GM10266 (cell line): Measurements from ENCODE around the gene GCKR.
A peak's percentile ranks its signal among the peaks of the same experiment; 100 is the strongest.

Experiments
- DNase-seq: peaks from one replicate; pipeline ENCODE4 v3.0.0; 2012; ENCODE audit errors: extremely low spot score
- CTCF ChIP-seq: IDR thresholded peaks from 2 replicates; pipeline ENCODE4 v1.5.1; 2012; ENCODE audit warnings: mild to moderate bottlenecking, low read depth; ENCODE audit not compliant: control insufficient read depth, insufficient read depth; ENCODE audit errors: missing control alignments

Gene GCKR

GRCh38 chr2:27485496-27485895 lies 11.1 kb upstream of the GCKR start:
- no peak for DNase-seq
- TF ChIP-seq CTCF: no peak

DNA sequence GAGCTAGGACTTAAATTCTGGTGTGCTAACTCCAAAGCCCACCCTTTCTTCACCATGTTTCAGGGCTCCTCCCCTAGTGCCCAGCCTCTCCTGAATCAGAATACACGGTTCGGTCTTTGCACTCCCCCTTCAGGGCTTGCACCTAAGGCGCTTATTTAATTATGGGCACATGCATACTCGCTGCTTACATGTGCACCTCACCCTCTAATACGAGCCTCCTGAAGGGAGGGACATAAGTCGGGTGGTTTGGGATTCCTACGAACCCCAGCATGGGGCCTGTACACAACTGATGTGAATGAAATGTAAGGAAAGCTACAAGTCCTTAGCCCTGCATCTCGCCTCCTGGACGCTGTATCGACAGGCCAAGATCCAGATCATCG lies 7.5 kb upstream of the GCKR start:
- TF ChIP-seq CTCF: peak; percentile 10
- no peak for DNase-seq

DNA sequence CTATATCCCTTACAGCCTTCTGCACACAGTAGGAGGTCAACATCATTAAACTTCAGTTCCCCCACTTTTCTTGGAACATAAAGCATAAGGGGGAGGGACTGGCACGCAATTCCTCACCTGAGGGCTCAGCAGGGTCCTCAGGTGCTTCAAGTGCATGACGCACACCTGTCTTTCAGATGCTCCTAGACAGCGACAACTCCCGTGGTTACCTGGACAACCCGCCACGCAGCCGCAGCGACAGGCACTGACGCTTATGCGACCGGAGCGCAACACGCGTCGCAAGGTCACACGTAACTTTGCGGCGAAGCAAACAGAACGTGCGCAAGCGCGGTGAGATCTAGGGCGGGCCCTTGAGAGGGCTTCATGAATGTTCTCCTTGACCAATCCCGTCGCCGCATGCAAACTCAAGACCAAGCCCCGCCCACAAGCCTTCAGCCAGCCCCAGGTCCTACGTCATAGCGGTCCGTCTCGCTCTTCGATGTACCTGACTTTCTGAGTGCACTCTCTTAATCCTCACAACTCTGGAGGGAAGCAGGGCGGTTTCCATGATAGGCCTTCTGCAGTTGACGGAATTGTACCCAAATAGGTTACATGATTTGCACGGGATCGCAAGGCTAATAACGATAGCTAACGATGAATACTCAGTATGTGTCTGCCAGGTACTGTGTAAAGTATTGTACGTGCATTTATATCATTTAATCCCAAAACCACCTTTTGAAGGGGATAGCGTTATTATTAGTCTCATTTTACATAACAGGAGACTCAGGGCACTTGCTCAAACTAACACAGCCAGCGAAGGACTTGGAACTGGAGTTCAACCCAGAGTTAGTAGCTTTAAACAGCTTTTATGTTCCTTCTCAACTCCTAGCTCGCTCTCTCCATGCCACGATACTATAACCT lies 6.9 kb upstream of the GCKR start, which contains the start of gene IFT172:
TSS of gene IFT172 (minus strand) at position 246 of the 900 bp plus-strand sequence. CDS start at position 156, 90 bp downstream.
- TF ChIP-seq CTCF: no peak
- DNase-seq: peak; percentile 98

GRCh38 chr2:27492557-27492956 lies 4.1 kb upstream of the GCKR start:
- no peak for DNase-seq
- no peak for TF ChIP-seq CTCF

DNA sequence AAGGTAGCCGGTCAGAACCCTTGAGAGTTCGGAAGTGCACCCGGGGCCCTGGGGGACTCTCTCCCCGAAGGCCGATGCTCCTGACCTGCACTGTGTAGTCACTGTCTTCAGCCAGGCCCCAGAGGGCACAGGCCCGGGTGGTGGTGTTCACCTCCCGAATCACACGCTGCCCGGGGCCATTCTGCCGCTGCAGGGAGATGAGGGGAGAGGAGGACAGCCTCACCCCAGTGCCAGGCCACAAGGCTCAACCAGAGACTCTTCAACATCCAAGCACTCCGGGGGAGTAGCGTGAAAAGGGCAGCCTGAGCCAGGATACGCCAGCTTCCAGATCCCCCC lies 2.7 kb upstream of the GCKR start:
- DNase-seq: no peak
- TF ChIP-seq CTCF: no peak

GRCh38 chr2:27494284-27494943 lies 2.2 kb upstream of the GCKR start:
- no peak for DNase-seq
- no peak for TF ChIP-seq CTCF
